Epithelial cell of proximal tubule (primary cell): ENCODE measurements around the gene KLHDC8A. TPM values are rescaled to one million over a fixed set of nuclear protein-coding genes. Genes with fewer than 3 reads are reported as not detected.

Experiments used
- DNase-seq: peaks from one replicate; pipeline ENCODE4 v3.0.0-alpha.2; 2011; ENCODE audit warnings: low read depth
- H3K4me3 ChIP-seq: 2 replicates; pipeline ENCODE4 v1.5.1; 2011; ENCODE audit warnings: low read depth, mild to moderate bottlenecking, low read length
- CTCF ChIP-seq: conservative IDR thresholded peaks from 2 replicates; pipeline ENCODE4 v1.5.1; 2012; ENCODE audit warnings: low read depth, mild to moderate bottlenecking, low read length
- total RNA-seq: library from RNA; depleted of rRNA; stranded (reverse); fragments of >200 nt; gene quantifications from 2 replicates; pipeline ENCODE4 v1.2.3, GENCODE V29; 2015

The KLHDC8A gene
- total RNA-seq, 1 donor from 2014 or later, result 9.6 TPM

GRCh38 chr1:205358579-205358978, 1.9 kb upstream of the KLHDC8A start:
- H3K4me3 ChIP-seq, result no peak overlapping the region
- no peak for DNase-seq
- no peak for TF ChIP-seq CTCF

GRCh38 chr1:205357567-205357966, 845 bp upstream of the KLHDC8A start:
- TF ChIP-seq CTCF, result no peak
- no peak overlapping the region for H3K4me3 ChIP-seq
- DNase-seq, result no peak

GRCh38 chr1:205355075-205355453, 1.7 kb downstream of the KLHDC8A start:
- no peak overlapping the region for H3K4me3 ChIP-seq
- no peak for TF ChIP-seq CTCF
- DNase-seq, result no peak

GRCh38 chr1:205354259-205355074, 2.3 kb downstream of the KLHDC8A start:
- no peak overlapping the region for H3K4me3 ChIP-seq
- TF ChIP-seq CTCF, result peak; percentile 88
- no peak for DNase-seq

GRCh38 chr1:205353612-205354011, 3.1 kb downstream of the KLHDC8A start:
- no peak for TF ChIP-seq CTCF
- H3K4me3 ChIP-seq, result no peak overlapping the region
- no peak for DNase-seq

- no peak overlapping the region for H3K4me3 ChIP-seq
- DNase-seq, result no peak
- no peak for TF ChIP-seq CTCF
These were observed 3.5 kb downstream of the KLHDC8A start for GRCh38 chr1:205353191-205353590.
